Body of pancreas (tissue), 4 donors: ENCODE data around the gene SERTM2. TPM values are rescaled to one million over a fixed set of nuclear protein-coding genes. Genes with fewer than 3 reads are reported as not detected.

Experiments used
- ATAC-seq: fragments of 150-250 bp; one replicate; pipeline ENCODE4 v1.9.1; 2016
- DNase-seq, 4 donors: peaks; one replicate each; pipeline ENCODE4 v3.0.0-alpha.2; 2019
- H3K27ac ChIP-seq, 4 donors: fragments of 200-600 bp; sonication (generic); 1 replicate in 3 of 4; 2 replicates in 1 of 4; pipeline versions ENCODE4 v1.5.1 to v1.6.1; 2016 to 2019; ENCODE audit warnings: mild to moderate bottlenecking in 1 of 4, mixed read lengths in 1 of 4, moderate library complexity in 1 of 4
- H3K27me3 ChIP-seq, 2 donors: fragments of 200-600 bp; sonication (generic); one replicate each; pipeline ENCODE4 v1.6.0; 2016; ENCODE audit warnings: mild to moderate bottlenecking in 1 of 2
- H3K36me3 ChIP-seq, 2 donors: fragments of 200-600 bp; sonication (generic); replicated peaks in 1 of 2; 2 replicates each; pipeline ENCODE4 v1.5.1; 2016; ENCODE audit warnings: low read depth in 2 of 2; ENCODE audit not compliant: insufficient read depth in 1 of 2
- H3K4me1 ChIP-seq: fragments of 200-600 bp; sonication (generic); one replicate; pipeline ENCODE4 v1.6.0; 2016
- H3K4me3 ChIP-seq, 2 donors: fragments of 200-600 bp; sonication (generic); 1 replicate in 1 of 2; 2 replicates in 1 of 2; pipeline ENCODE4 v1.5.1; 2016 to 2019
- H3K9me3 ChIP-seq, 3 donors: fragments of 200-600 bp; sonication (generic); 1 replicate in 2 of 3; 2 replicates in 1 of 3; pipeline ENCODE4 v1.5.1; 2016
- POLR2A ChIP-seq, 3 donors: fragments of 450-650 bp; IDR thresholded peaks; one replicate each; pipeline ENCODE4 v1.6.1; 2016; ENCODE audit warnings: antibody characterized with exemption in 3 of 3, mild to moderate bottlenecking in 2 of 3
- WGBS, 2 donors: methylation state at CpG; one replicate each; pipeline ENCODE4 v1.1.5; 2017; 5-methylcytosine and 5-hydroxymethylcytosine counted together
- intact Hi-C: fragments of 100-400 bp; cut with DNase I; formaldehyde crosslinking; loops from one replicate; pipeline ENCODE4 v1.15.1; 2023
- total RNA-seq, 2 donors: library from RNA; depleted of rRNA; stranded (reverse); fragments of >200 nt; gene quantifications; one replicate each; pipeline ENCODE4 v1.1.0, GENCODE V29; 2016
- TF ChIP-seq, protein P1 (sequence below), 7 experiments: fragments of 450-650 bp in 4 of 7; fragments of 200-600 bp in 3 of 7; sonication (generic) in 3 of 7; IDR thresholded peaks; one replicate each; pipeline ENCODE4 v1.5.1; 2016 to 2019; ENCODE audit warnings: antibody characterized with exemption in 7 of 7

SERTM2 gene
- total RNA-seq, 2 donors from 2014 or later, result not detected

DNA sequence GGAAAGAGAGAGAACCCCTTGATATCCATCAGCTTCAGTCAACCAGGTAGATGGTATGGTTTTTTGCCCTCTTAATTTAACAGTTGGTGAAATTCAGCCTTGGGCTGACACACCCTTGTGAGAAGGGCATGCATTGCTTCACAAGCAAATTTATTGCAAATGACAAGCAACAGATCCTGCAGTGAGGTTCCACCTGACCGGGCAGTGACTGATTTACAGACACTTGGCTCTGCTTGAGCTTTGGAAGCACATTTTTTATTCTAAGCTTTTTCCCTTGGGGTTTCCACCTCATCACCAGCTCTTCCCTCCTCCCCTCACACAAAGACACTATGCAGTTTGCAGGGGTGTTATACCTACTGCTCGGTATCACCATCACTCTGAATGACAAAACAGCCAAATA, 28.3 kb upstream of the SERTM2 start:
- no peak overlapping the region for H3K27ac ChIP-seq
- no peaks in the 10 kb centered on the region for H3K4me1 ChIP-seq
- H3K27me3 ChIP-seq, result no peaks in the 10 kb centered on the region
- intact Hi-C loops, result no loop called here
- WGBS, 2 donors, result 44 to 70% methylated on average over 2 of the region's 2 CpGs
- DNase-seq, result no peak
- H3K4me3 ChIP-seq, result no peak overlapping the region
- ATAC-seq, result no peak
- no peaks in the 10 kb centered on the region for H3K9me3 ChIP-seq
- TF ChIP-seq, protein P1, sequence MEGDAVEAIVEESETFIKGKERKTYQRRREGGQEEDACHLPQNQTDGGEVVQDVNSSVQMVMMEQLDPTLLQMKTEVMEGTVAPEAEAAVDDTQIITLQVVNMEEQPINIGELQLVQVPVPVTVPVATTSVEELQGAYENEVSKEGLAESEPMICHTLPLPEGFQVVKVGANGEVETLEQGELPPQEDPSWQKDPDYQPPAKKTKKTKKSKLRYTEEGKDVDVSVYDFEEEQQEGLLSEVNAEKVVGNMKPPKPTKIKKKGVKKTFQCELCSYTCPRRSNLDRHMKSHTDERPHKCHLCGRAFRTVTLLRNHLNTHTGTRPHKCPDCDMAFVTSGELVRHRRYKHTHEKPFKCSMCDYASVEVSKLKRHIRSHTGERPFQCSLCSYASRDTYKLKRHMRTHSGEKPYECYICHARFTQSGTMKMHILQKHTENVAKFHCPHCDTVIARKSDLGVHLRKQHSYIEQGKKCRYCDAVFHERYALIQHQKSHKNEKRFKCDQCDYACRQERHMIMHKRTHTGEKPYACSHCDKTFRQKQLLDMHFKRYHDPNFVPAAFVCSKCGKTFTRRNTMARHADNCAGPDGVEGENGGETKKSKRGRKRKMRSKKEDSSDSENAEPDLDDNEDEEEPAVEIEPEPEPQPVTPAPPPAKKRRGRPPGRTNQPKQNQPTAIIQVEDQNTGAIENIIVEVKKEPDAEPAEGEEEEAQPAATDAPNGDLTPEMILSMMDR (IDR thresholded peaks at IDR 0.05), result no peak
- no peak for TF ChIP-seq POLR2A (IDR thresholded peaks at IDR 0.05)
- H3K36me3 ChIP-seq, result no peaks in the 10 kb centered on the region

DNA sequence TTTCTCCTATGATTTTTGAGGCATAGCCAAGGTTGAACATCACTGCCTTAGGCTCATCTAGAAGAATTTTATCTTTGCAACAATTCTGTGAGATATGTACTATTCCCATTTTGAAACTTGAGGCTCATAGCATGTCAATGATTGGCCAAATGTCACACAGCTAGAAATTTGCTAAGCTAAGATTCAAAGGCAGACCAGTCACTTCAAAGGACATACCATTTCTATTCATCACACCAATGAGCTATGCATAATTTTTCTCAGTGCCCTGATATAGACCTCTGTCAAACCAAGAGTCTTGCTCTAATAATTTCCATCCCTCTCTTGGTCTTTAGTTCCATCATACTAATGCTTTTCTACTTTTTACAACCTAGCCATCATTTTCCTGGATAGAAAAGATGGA, 27.6 kb upstream of the SERTM2 start:
- no peaks in the 10 kb centered on the region for H3K36me3 ChIP-seq
- no peak overlapping the region for H3K27ac ChIP-seq
- H3K4me3 ChIP-seq, result no peak overlapping the region
- intact Hi-C loops, result no loop called here
- no peaks in the 10 kb centered on the region for H3K4me1 ChIP-seq
- TF ChIP-seq, protein P1 (IDR thresholded peaks at IDR 0.05), result no peak
- TF ChIP-seq POLR2A (IDR thresholded peaks at IDR 0.05), result no peak
- DNase-seq (no peak), ATAC-seq (no peak)
- no peaks in the 10 kb centered on the region for H3K9me3 ChIP-seq
- H3K27me3 ChIP-seq, result no peaks in the 10 kb centered on the region

DNA sequence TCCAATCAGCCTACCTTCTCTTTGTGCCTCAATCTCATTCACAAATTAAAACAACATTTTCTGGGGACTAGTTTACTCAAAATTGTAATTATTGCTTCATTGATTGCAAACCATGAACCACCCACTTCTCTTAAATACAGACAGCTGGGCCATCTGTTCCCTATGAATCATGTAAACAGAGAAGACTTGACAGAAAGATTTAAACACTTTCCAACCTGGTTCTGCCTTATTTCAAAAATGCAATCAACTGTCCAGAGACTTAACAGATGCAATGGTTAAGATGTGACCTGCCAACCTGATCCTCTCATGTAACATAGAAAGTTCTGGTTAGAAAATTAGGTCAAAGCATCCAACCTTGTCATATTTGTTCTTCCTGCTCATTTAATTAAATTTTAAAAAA, 20.8 kb upstream of the SERTM2 start:
- Histone ChIP-seq H3K27me3 (no peaks in the 10 kb centered on the region), H3K4me3 (no peak overlapping the region), H3K27ac (no peak overlapping the region), H3K9me3 (no peaks in the 10 kb centered on the region), H3K4me1 (no peaks in the 10 kb centered on the region), H3K36me3 (no peaks in the 10 kb centered on the region)
- TF ChIP-seq, protein P1 (IDR thresholded peaks at IDR 0.05), result no peak
- TF ChIP-seq POLR2A (IDR thresholded peaks at IDR 0.05), result no peak
- DNase-seq (no peak), ATAC-seq (no peak)
- intact Hi-C loops, result no loop called here

DNA sequence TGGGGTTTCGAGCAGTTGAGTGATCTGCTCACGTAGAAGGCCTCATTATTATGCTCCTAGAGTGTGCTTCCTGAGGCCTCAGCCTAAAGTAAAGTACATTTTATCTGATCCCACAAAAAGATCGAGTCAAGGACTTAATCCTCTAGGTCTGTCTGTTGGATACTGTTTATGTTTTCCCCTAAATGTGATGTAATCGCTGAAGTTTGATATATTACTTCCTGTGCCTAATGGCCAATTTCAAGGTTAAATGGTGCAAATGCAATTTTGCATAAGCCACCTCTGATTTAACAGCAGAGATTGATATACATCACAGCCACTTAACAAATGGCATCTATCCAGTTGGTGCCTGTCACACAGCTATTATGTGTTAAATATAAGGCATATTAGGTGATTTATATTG, 19.4 kb upstream of the SERTM2 start:
- Histone ChIP-seq H3K4me1 (no peaks in the 10 kb centered on the region), H3K4me3 (no peak overlapping the region), H3K9me3 (no peaks in the 10 kb centered on the region), H3K27ac (no peak overlapping the region), H3K36me3 (no peaks in the 10 kb centered on the region), H3K27me3 (no peaks in the 10 kb centered on the region)
- WGBS, 2 donors, result 64 to 69% methylated on average over 4 of the region's 4 CpGs
- ATAC-seq (no peak), DNase-seq (no peak)
- no peak for TF ChIP-seq POLR2A (IDR thresholded peaks at IDR 0.05)
- TF ChIP-seq, protein P1 (IDR thresholded peaks at IDR 0.05), result no peak
- intact Hi-C loops, result no loop called here

DNA sequence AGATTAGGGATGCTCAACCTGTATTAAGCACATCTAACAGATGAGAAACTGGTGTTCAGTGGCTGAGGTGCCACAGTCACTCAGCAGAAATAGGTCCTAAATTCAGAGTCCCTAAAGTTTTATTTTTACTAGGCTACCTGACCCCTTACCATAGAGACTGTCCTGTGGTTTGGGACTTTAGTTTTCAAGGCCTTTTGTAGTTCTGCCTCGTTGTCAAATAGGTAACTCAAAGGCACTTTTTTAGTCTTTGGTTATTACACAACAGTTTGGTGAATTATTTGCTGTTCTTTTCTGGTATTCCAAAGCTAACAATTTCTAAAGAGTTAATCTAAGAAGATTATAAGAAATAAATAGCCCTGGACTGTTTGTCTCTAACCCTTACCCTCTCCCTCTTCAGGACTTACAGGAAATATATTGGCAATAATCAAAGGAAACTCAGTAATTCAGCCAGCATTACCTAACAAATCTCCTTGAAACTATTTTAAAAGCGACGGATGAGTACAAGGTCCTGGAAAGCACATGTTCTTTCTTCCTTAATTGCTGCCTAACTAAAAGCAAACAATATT, 12.8 kb upstream of the SERTM2 start:
- 24 to 31% methylated on average over 3 of the region's 3 CpGs for WGBS, 2 donors
- TF ChIP-seq, protein P1 (IDR thresholded peaks at IDR 0.05), result no peak
- TF ChIP-seq POLR2A (IDR thresholded peaks at IDR 0.05), result no peak
- no peaks in the 10 kb centered on the region for H3K9me3 ChIP-seq
- no peaks in the 10 kb centered on the region for H3K36me3 ChIP-seq
- ATAC-seq (no peak), DNase-seq (no peak)
- intact Hi-C loops, result no loop called here
- H3K4me1 ChIP-seq, result no peaks in the 10 kb centered on the region
- H3K27me3 ChIP-seq, result no peaks in the 10 kb centered on the region
- no peak overlapping the region for H3K4me3 ChIP-seq
- H3K27ac ChIP-seq, result no peak overlapping the region
